Measurements from ENCODE around the gene MARCHF4. TPM values are rescaled to one million over a fixed set of nuclear protein-coding genes. Genes with fewer than 3 reads are reported as not detected.

The MARCHF4 gene
- polyA plus RNA-seq, 1 donor (not counting 4 experiments of a cell fraction or from before 2014, with no cell fraction given): 5.3 TPM

- H3K27ac ChIP-seq (ENCODE audit: control insufficient read depth, insufficient read depth, low read length): no peak overlapping the region
- H3K27me3 ChIP-seq (ENCODE audit: control insufficient read depth, extremely low read depth, insufficient read depth, low read length): no peaks in the 10 kb centered on the region
- dilution Hi-C loops (cut with MboI; ENCODE audit: extremely low pct_ligation_motif_present, low sequenced_read_pairs): no loop called here
- no peak overlapping the region for H2AFZ ChIP-seq (ENCODE audit: control insufficient read depth, low read length)
- TF ChIP-seq EZH2 (IDR thresholded peaks at IDR 0.05; ENCODE audit: low read length): no peak
- no peak for TF ChIP-seq CTCF (optimal IDR thresholded peaks at IDR 0.05 in 1 of 3, IDR thresholded peaks at IDR 0.05 in 1 of 3, conservative IDR thresholded peaks at IDR 0.05 in 1 of 3; ENCODE audit: extremely low read depth in 1 of 3, insufficient read depth in 2 of 3, low read length in 3 of 3)
- no peaks in the 10 kb centered on the region for H3K9me1 ChIP-seq (ENCODE audit: control insufficient read depth, extremely low read depth, insufficient read depth, low read length)
- no peak overlapping the region for H3K4me2 ChIP-seq (ENCODE audit: control insufficient read depth, extremely low read depth, insufficient read depth, low read depth, low read length)
- H3K4me3 ChIP-seq (ENCODE audit: control insufficient read depth in 2 of 3, extremely low read depth in 1 of 3, insufficient read depth in 2 of 3, low read depth in 1 of 3, low read length in 3 of 3): no peak overlapping the region
- no peaks in the 10 kb centered on the region for H4K20me1 ChIP-seq (ENCODE audit: control insufficient read depth, extremely low read depth, insufficient read depth, low read length)
- no peak overlapping the region for H3K9ac ChIP-seq (ENCODE audit: control insufficient read depth, extremely low read depth, insufficient read depth, low read length)
- H3K9me3 ChIP-seq (ENCODE audit: control insufficient read depth, low read depth, low read length): no peaks in the 10 kb centered on the region
- FAIRE-seq (no peak), DNase-seq (ENCODE audit: low read depth, low spot score) (no peak)
- H3K4me1 ChIP-seq (ENCODE audit: control insufficient read depth, extremely low read depth, insufficient read depth, low read length): no peaks in the 10 kb centered on the region
- peaks cover 14 to 17% of the 10 kb centered on the region in 2 experiments for H3K36me3 ChIP-seq (ENCODE audit: control insufficient read depth in 2 of 2, extremely low read depth in 1 of 2, insufficient read depth in 2 of 2, low read length in 2 of 2)
- H3K79me2 ChIP-seq (ENCODE audit: control insufficient read depth, insufficient read depth, low read length): peaks cover 7% of the 10 kb centered on the region
Observed at GRCh38 chr2:216413882-216414281, 41.6 kb upstream of the MARCHF4 start.

GRCh38 chr2:216412022-216412999 lies 40.0 kb upstream of the MARCHF4 start, which contains the start of gene SMARCAL1:
SMARCAL1 (plus strand) TSS chr2:216412484; CDS start chr2:216414705, 2,221 bp downstream.
- Histone ChIP-seq H3K36me3 (ENCODE audit: control insufficient read depth in 2 of 2, extremely low read depth in 1 of 2, insufficient read depth in 2 of 2, low read length in 2 of 2) (peaks cover 14 to 16% of the 10 kb centered on the region in 2 experiments), H2AFZ (ENCODE audit: control insufficient read depth, low read length) (peak within 1 kb of the TSS; percentile 99), H3K4me1 (ENCODE audit: control insufficient read depth, extremely low read depth, insufficient read depth, low read length) (no peaks in the 10 kb centered on the region), H3K79me2 (ENCODE audit: control insufficient read depth, insufficient read depth, low read length) (peaks cover 7% of the 10 kb centered on the region), H4K20me1 (ENCODE audit: control insufficient read depth, extremely low read depth, insufficient read depth, low read length) (no peaks in the 10 kb centered on the region), H3K4me2 (ENCODE audit: control insufficient read depth, extremely low read depth, insufficient read depth, low read depth, low read length) (peak within 1 kb of the TSS; percentile 78), H3K9me3 (ENCODE audit: control insufficient read depth, low read depth, low read length) (no peaks in the 10 kb centered on the region), H3K27ac (ENCODE audit: control insufficient read depth, insufficient read depth, low read length) (peak within 1 kb of the TSS; percentile 85), H3K9me1 (ENCODE audit: control insufficient read depth, extremely low read depth, insufficient read depth, low read length) (no peaks in the 10 kb centered on the region), H3K4me3 (ENCODE audit: control insufficient read depth in 2 of 3, extremely low read depth in 1 of 3, insufficient read depth in 2 of 3, low read depth in 1 of 3, low read length in 3 of 3) (peak within 1 kb of the TSS; percentile 83 to 93 (median 85)), H3K27me3 (ENCODE audit: control insufficient read depth, extremely low read depth, insufficient read depth, low read length) (no peaks in the 10 kb centered on the region), H3K9ac (ENCODE audit: control insufficient read depth, extremely low read depth, insufficient read depth, low read length) (peak within 1 kb of the TSS; percentile 90)
- FAIRE-seq (peak; percentile 85), DNase-seq (ENCODE audit: low read depth, low spot score) (peak; percentile 78)
- TF ChIP-seq EZH2 (IDR thresholded peaks at IDR 0.05; ENCODE audit: low read length) (no peak), CTCF (optimal IDR thresholded peaks at IDR 0.05 in 1 of 3, IDR thresholded peaks at IDR 0.05 in 1 of 3, conservative IDR thresholded peaks at IDR 0.05 in 1 of 3; ENCODE audit: extremely low read depth in 1 of 3, insufficient read depth in 2 of 3, low read length in 3 of 3) (no peak)
- dilution Hi-C loops (cut with MboI; ENCODE audit: extremely low pct_ligation_motif_present, low sequenced_read_pairs): no loop called here
